Measurements from ENCODE around the gene FCN3.
A peak's percentile ranks its signal among the peaks of the same experiment; 100 is the strongest.

The FCN3 gene

GRCh38 chr1:27357281-27358037 is 17.2 kb downstream of the FCN3 start:
- DNase-seq = peak; percentile 73

- DNase-seq = peak; percentile 28
Observed at GRCh38 chr1:27356619-27357280, 17.9 kb downstream of the FCN3 start.

GRCh38 chr1:27356277-27356618 is 18.4 kb downstream of the FCN3 start:
- no peak for DNase-seq

- no peak for DNase-seq
Observed at GRCh38 chr1:27355683-27356082, 18.9 kb downstream of the FCN3 start.

- DNase-seq = no peak
Observed at GRCh38 chr1:27353629-27354028, 21.0 kb downstream of the FCN3 start.

- DNase-seq = no peak
Observed at GRCh38 chr1:27353166-27353565, 21.5 kb downstream of the FCN3 start.

GRCh38 chr1:27351541-27352107 is 23.0 kb downstream of the FCN3 start:
- no peak for DNase-seq

- no peak for DNase-seq
Observed at GRCh38 chr1:27350663-27351540, 23.7 kb downstream of the FCN3 start.

GRCh38 chr1:27349784-27350662 is 24.6 kb downstream of the FCN3 start:
- peak; percentile 86 for DNase-seq

- peak; percentile 87 for DNase-seq
Observed at GRCh38 chr1:27348861-27349783, 25.5 kb downstream of the FCN3 start.

GRCh38 chr1:27346991-27347624 is 27.5 kb downstream of the FCN3 start:
- no peak for DNase-seq

- DNase-seq = no peak
Observed at GRCh38 chr1:27346357-27346756, 28.3 kb downstream of the FCN3 start.

- no peak for DNase-seq
Observed at GRCh38 chr1:27345272-27345671, 29.4 kb downstream of the FCN3 start.

GRCh38 chr1:27343639-27344025 is 31.0 kb downstream of the FCN3 start:
- DNase-seq = no peak

GRCh38 chr1:27342778-27343638 is 31.6 kb downstream of the FCN3 start:
- DNase-seq = peak; percentile 81

GRCh38 chr1:27342391-27342777 is 32.2 kb downstream of the FCN3 start:
- DNase-seq = peak; percentile 33

GRCh38 chr1:27341525-27342252 is 32.9 kb downstream of the FCN3 start, which contains the start of gene SYTL1:
TSS of gene SYTL1 (plus strand) at chr1:27342022. CDS start at chr1:27345335, 3,313 bp downstream.
- peak; percentile 82 for DNase-seq

GRCh38 chr1:27339213-27339612 is 35.4 kb downstream of the FCN3 start:
- DNase-seq = no peak

GRCh38 chr1:27338751-27339150 is 35.9 kb downstream of the FCN3 start:
- DNase-seq = no peak

Measured in NCI-H69 (cell line).